HEK293T (cell line): Measurements from ENCODE around the gene SAMD14.
A peak's percentile ranks its signal among the peaks of the same experiment; 100 is the strongest.

Experiments
- CTCF ChIA-PET: fragments of 350-600 bp; formaldehyde crosslinking; extraction: SDS; loops from one replicate; lab custom pipeline; 2021; ENCODE audit warnings: antibody characterized with exemption, inconsistent platforms; lab: Yijun Ruan, JAX
- POLR2A ChIA-PET: fragments of 350-600 bp; formaldehyde crosslinking; extraction: SDS; loops from one replicate; lab custom pipeline; 2020; ENCODE audit warnings: antibody characterized with exemption, inconsistent platforms; lab: Yijun Ruan, JAX
- DNase-seq: peaks from one replicate; pipeline ENCODE4 v3.0.0; 2012; ENCODE audit warnings: mixed read lengths; ENCODE audit errors: extremely low spot score
- ARNT ChIP-seq: fragments of 450-650 bp; IDR thresholded peaks from 2 replicates; pipeline ENCODE4 v1.6.1; 2017; ENCODE audit warnings: mild to moderate bottlenecking
- BHLHE40 ChIP-seq: fragments of 450-650 bp; IDR thresholded peaks from 2 replicates; pipeline ENCODE4 v1.6.1; 2016; ENCODE audit warnings: mild to moderate bottlenecking, moderate library complexity, borderline replicate concordance
- CTBP1 ChIP-seq: fragments of 450-650 bp; IDR thresholded peaks from 2 replicates; pipeline ENCODE4 v1.6.1; 2016; ENCODE audit warnings: borderline replicate concordance
- ELF4 ChIP-seq: fragments of 450-650 bp; IDR thresholded peaks from 2 replicates; pipeline ENCODE4 v1.6.1; 2017; ENCODE audit warnings: antibody characterized with exemption
- FOXA1 ChIP-seq: fragments of 450-650 bp; IDR thresholded peaks from 2 replicates; pipeline ENCODE4 v1.6.1; 2016; ENCODE audit warnings: mild to moderate bottlenecking
- FOXK2 ChIP-seq: fragments of 450-650 bp; IDR thresholded peaks from 2 replicates; pipeline ENCODE4 v1.6.1; 2016; ENCODE audit warnings: mild to moderate bottlenecking
- FOXM1 ChIP-seq: fragments of 450-650 bp; IDR thresholded peaks from 2 replicates; pipeline ENCODE4 v1.6.1; 2017; ENCODE audit warnings: mild to moderate bottlenecking, borderline replicate concordance
- HDGF ChIP-seq: fragments of 450-650 bp; IDR thresholded peaks from 2 replicates; pipeline ENCODE4 v1.6.1; 2017; ENCODE audit warnings: antibody characterized with exemption, borderline replicate concordance
- L3MBTL2 ChIP-seq: fragments of 450-650 bp; conservative IDR thresholded peaks from 2 replicates; pipeline ENCODE4 v1.6.1; 2016; ENCODE audit warnings: mild to moderate bottlenecking
- LEF1 ChIP-seq: fragments of 450-650 bp; IDR thresholded peaks from 2 replicates; pipeline ENCODE4 v1.6.1; 2017; ENCODE audit warnings: mild to moderate bottlenecking, borderline replicate concordance
- NFRKB ChIP-seq: fragments of 450-650 bp; IDR thresholded peaks from 2 replicates; pipeline ENCODE4 v1.6.1; 2016; ENCODE audit warnings: mild to moderate bottlenecking, moderate library complexity
- PKNOX1 ChIP-seq: fragments of 450-650 bp; IDR thresholded peaks from 2 replicates; pipeline ENCODE4 v1.6.1; 2016
- SP1 ChIP-seq: fragments of 450-650 bp; IDR thresholded peaks from 2 replicates; pipeline ENCODE4 v1.6.1; 2017
- SUZ12 ChIP-seq: fragments of 450-650 bp; IDR thresholded peaks from 2 replicates; pipeline ENCODE4 v1.6.1; 2016; ENCODE audit warnings: mild to moderate bottlenecking
- TARDBP ChIP-seq: fragments of 450-650 bp; IDR thresholded peaks from 2 replicates; pipeline ENCODE4 v1.6.1; 2016
- ZNF384 ChIP-seq: fragments of 450-650 bp; IDR thresholded peaks from 2 replicates; pipeline ENCODE4 v1.6.1; 2016

SAMD14 gene

GRCh38 chr17:50090971-50091917 is 38.7 kb downstream of the SAMD14 start:
- ChIA-PET CTCF (interaction anchor here (0.9 to 2.0 kb wide), 2 partner anchors 55 to 93 kb away, joined by 3 to 5 read pairs; no protein-coding TSS in a partner anchor), POLR2A (interaction anchor here (1.0 kb wide), 1 partner anchor 70 kb away, joined by 4 read pairs; no protein-coding TSS in a partner anchor)
- TF ChIP-seq ZNF384 = no peak
- no peak for TF ChIP-seq FOXM1
- TF ChIP-seq SUZ12 = no peak
- TF ChIP-seq HDGF = no peak
- no peak for TF ChIP-seq L3MBTL2
- no peak for TF ChIP-seq PKNOX1
- TF ChIP-seq ELF4 = no peak
- no peak for TF ChIP-seq TARDBP
- TF ChIP-seq BHLHE40 = no peak
- no peak for TF ChIP-seq FOXA1
- TF ChIP-seq CTBP1 = no peak
- no peak for TF ChIP-seq ARNT
- TF ChIP-seq SP1 = no peak
- no peak for TF ChIP-seq FOXK2
- DNase-seq = no peak

GRCh38 chr17:50090071-50090470 is 39.9 kb downstream of the SAMD14 start:
- ChIA-PET POLR2A (no interaction called here), CTCF (interaction anchor here (1.0 to 2.0 kb wide), 2 partner anchors 54 to 70 kb away, joined by 3 to 5 read pairs; no protein-coding TSS in a partner anchor)
- no peak for TF ChIP-seq SUZ12
- no peak for TF ChIP-seq NFRKB
- no peak for TF ChIP-seq BHLHE40
- no peak for TF ChIP-seq PKNOX1
- TF ChIP-seq ZNF384 = no peak
- TF ChIP-seq HDGF = no peak
- TF ChIP-seq LEF1 = no peak
- TF ChIP-seq ELF4 = no peak
- TF ChIP-seq CTBP1 = no peak
- no peak for TF ChIP-seq FOXK2
- TF ChIP-seq FOXM1 = no peak
- no peak for TF ChIP-seq ARNT
- no peak for TF ChIP-seq L3MBTL2
- no peak for TF ChIP-seq SP1
- no peak for TF ChIP-seq FOXA1
- no peak for TF ChIP-seq TARDBP
- DNase-seq = no peak

- no peak for DNase-seq
- TF ChIP-seq SUZ12 (no peak), HDGF (no peak), ZNF384 (no peak)
- ChIA-PET POLR2A (no interaction called here), CTCF (no interaction called here)
Observed at GRCh38 chr17:50088952-50089825, 40.8 kb downstream of the SAMD14 start.

- TF ChIP-seq FOXM1 = no peak
- TF ChIP-seq FOXA1 = no peak
- no peak for TF ChIP-seq PKNOX1
- TF ChIP-seq TARDBP = no peak
- TF ChIP-seq SP1 = no peak
- TF ChIP-seq CTBP1 = no peak
- no peak for TF ChIP-seq HDGF
- no peak for TF ChIP-seq SUZ12
- no peak for TF ChIP-seq NFRKB
- no peak for TF ChIP-seq ZNF384
- no peak for TF ChIP-seq BHLHE40
- no peak for TF ChIP-seq L3MBTL2
- no peak for TF ChIP-seq ARNT
- no peak for TF ChIP-seq FOXK2
- TF ChIP-seq ELF4 = no peak
- no peak for TF ChIP-seq LEF1
- POLR2A ChIA-PET = no interaction called here
Observed at GRCh38 chr17:50087912-50088405, 42.0 kb downstream of the SAMD14 start.

GRCh38 chr17:50087246-50087911 is 42.6 kb downstream of the SAMD14 start:
- peak; percentile 86 for DNase-seq
- CTCF ChIA-PET = interaction anchor here (0.5 to 1.7 kb wide), 14 partner anchors 9 to 226 kb away, joined by 3 to 12 read pairs (median 3); no protein-coding TSS in a partner anchor
- no peak for TF ChIP-seq NFRKB
- no peak for TF ChIP-seq L3MBTL2
- no peak for TF ChIP-seq BHLHE40
- TF ChIP-seq FOXK2 = no peak
- TF ChIP-seq FOXM1 = no peak
- TF ChIP-seq ARNT = no peak
- no peak for TF ChIP-seq SP1
- TF ChIP-seq LEF1 = no peak
- TF ChIP-seq ZNF384 = no peak
- POLR2A ChIA-PET = no interaction called here

More at GRCh38 chr17:50087912-50088405, 42.0 kb downstream of the SAMD14 start:
- no peak for DNase-seq
- CTCF ChIA-PET = interaction anchor here (0.5 to 1.7 kb wide), 14 partner anchors 8 to 227 kb away, joined by 3 to 12 read pairs (median 3); no protein-coding TSS in a partner anchor
